Heart right ventricle (tissue), 16 donors: ENCODE measurements around the gene PTPN11. TPM values are rescaled to one million over a fixed set of nuclear protein-coding genes. Genes with fewer than 3 reads are reported as not detected.

Experiments used
- ATAC-seq, 8 donors: fragments of 200-7000 bp; cut with Tn5 transposase; one replicate each; pipeline ENCODE4 v1.9.1; 2020; ENCODE audit warnings: mild to moderate bottlenecking in 8 of 8, moderate library complexity in 8 of 8, moderate number of reproducible peaks in 1 of 8
- DNase-seq, 2 donors: peaks; one replicate each; pipeline ENCODE4 v3.0.0-alpha.2; 2020
- H3K27ac ChIP-seq, 10 donors: fragments of 200-600 bp; sonication (generic) in 2 of 10; one replicate each; pipeline versions ENCODE4 v1.5.0 to v1.8.0; 2020 to 2022; ENCODE audit warnings: mild to moderate bottlenecking in 3 of 10
- H3K27me3 ChIP-seq, 7 donors: fragments of 200-600 bp; one replicate each; pipeline ENCODE4 v1.8.0; 2021 to 2022; ENCODE audit warnings: mild to moderate bottlenecking in 2 of 7
- H3K36me3 ChIP-seq, 9 donors: fragments of 200-600 bp; sonication (generic) in 1 of 9; one replicate each; pipeline versions ENCODE4 v1.5.0 to v1.8.0; 2020 to 2022; ENCODE audit warnings: mild to moderate bottlenecking in 2 of 9
- H3K4me1 ChIP-seq, 9 donors: fragments of 200-600 bp; sonication (generic) in 1 of 9; one replicate each; pipeline versions ENCODE4 v1.5.0 to v1.8.0; 2020 to 2022; ENCODE audit warnings: mild to moderate bottlenecking in 4 of 9
- H3K4me3 ChIP-seq, 10 donors: fragments of 200-600 bp; sonication (generic) in 2 of 10; one replicate each; pipeline versions ENCODE4 v1.5.0 to v1.8.0; 2020 to 2022; ENCODE audit warnings: mild to moderate bottlenecking in 7 of 10, moderate library complexity in 2 of 10
- H3K9me3 ChIP-seq, 11 donors: fragments of 200-600 bp in 10 of 11; sonication (generic) in 2 of 11; one replicate each; pipeline versions ENCODE4 v1.5.0 to v1.8.0; 2013 to 2022; ENCODE audit warnings: mild to moderate bottlenecking in 2 of 11, control low read depth in 1 of 11, moderate library complexity in 1 of 11
- CTCF ChIP-seq, 9 donors: fragments of 200-600 bp; sonication (generic) in 2 of 9; IDR thresholded peaks; one replicate each; pipeline versions ENCODE4 v1.5.0 to v1.8.0; 2021 to 2022; ENCODE audit warnings: antibody characterized with exemption in 9 of 9, mild to moderate bottlenecking in 5 of 9, moderate library complexity in 1 of 9
- WGBS, 2 donors: extraction: QIAGEN DNeasy Blood & Tissue Kit; methylation state at CpG; one replicate each; pipeline ENCODE4 v1.1.7; 2013; ENCODE audit warnings: inconsistent platforms in 1 of 2; 5-methylcytosine and 5-hydroxymethylcytosine counted together
- intact Hi-C, 10 donors: fragments of 100-400 bp; cut with DNase I; formaldehyde crosslinking; loops; one replicate each; pipeline versions ENCODE4 v1.11.1 to v1.14.2; 2022
- polyA plus RNA-seq, 2 donors: library from polyadenylated mRNA; stranded (reverse); fragments of 200-250 nt; gene quantifications; one replicate each; pipeline ENCODE4 v1.2.3, GENCODE V29; 2013
- total RNA-seq, 10 donors: library from RNA; stranded (reverse); fragmentation: NEBNext Ultra II Directional in 3 of 10; extraction: Animal tissue kit (Norgen Biotek cat#: 25700) in 3 of 10; gene quantifications; one replicate each; pipeline versions ENCODE4 v1.2.1 to v1.2.4, GENCODE V29; 2021 to 2023
- donor health status: Arrhythmogenic right ventricular cardiomyopathy.
- donor health status: ischemic (EF 13 %, LVEDD 7.1; RV severe dilation, severe dysfunction).
- donor health status: healthy with polysubstance abuse.
- donor health status: DM: no; HTN: yes; CAD: no.
- donor health status: DM: no; HTN: no; CAD: no.
- donor health status: ischemic (EF 25% LVEDD 6.9; RV normal size, moderate dysfunction).
- donor health status: ischemic (EF 25% LVEDD 5.7; RV mildly dilated, moderate dysfunction).
- donor health status: healthy.
- donor health status: DM: yes; HTN: yes; CAD: no.
- donor health status: Ischemic cardiomyopathy.
- donor health status: ischemic (EF 35%, LVEDD 5.7; RV mildly dilated, moderate dysfunction).
- donor health status: nonischemic (EF 11% LVEDD 7.7; RV severe dilation, severe dysfunction).
- donor health status: DM: yes; HTN: yes; CAD: no.
- donor health status: PGD.
- donor health status: ischemic (EF 29% LVEDD 5.4; RV normal size, mild dysfunction).
- donor health status: nonischemic (EF 23%, LVEDD 6.1; RV moderate dilation, normal function).

PTPN11 gene
- total and polyA plus RNA-seq, 12 donors, result 22.4 to 222 (median 141) TPM

GRCh38 chr12:112503512-112503911 is 84.8 kb downstream of the PTPN11 start:
- no peaks in the 10 kb centered on the region for H3K27me3 ChIP-seq
- ATAC-seq (peak in 2 of 8 donors; percentile 33 to 35), DNase-seq (no peak)
- peak overlapping the region in 1 of 10 donors; percentile 12 for H3K27ac ChIP-seq
- no peak overlapping the region for H3K4me3 ChIP-seq
- intact Hi-C loops, result no loop called here
- H3K9me3 ChIP-seq, result peaks cover 0 to 5% (median 0%) of the 10 kb centered on the region in 11 donors
- TF ChIP-seq CTCF (IDR thresholded peaks at IDR 0.05), result no peak
- H3K4me1 ChIP-seq, result no peaks in the 10 kb centered on the region
- 70 to 79% methylated on average over 4 of the region's 4 CpGs for WGBS, 2 donors
- peaks cover 0 to 99% (median 58%) of the 10 kb centered on the region in 9 donors for H3K36me3 ChIP-seq

- TF ChIP-seq CTCF (IDR thresholded peaks at IDR 0.05), result no peak
- ATAC-seq (no peak), DNase-seq (no peak)
- no peaks in the 10 kb centered on the region for H3K4me1 ChIP-seq
- H3K36me3 ChIP-seq, result peaks cover 0 to 86% (median 61%) of the 10 kb centered on the region in 9 donors
- peaks cover 0 to 5% (median 0%) of the 10 kb centered on the region in 11 donors for H3K9me3 ChIP-seq
- no peak overlapping the region for H3K27ac ChIP-seq
- H3K27me3 ChIP-seq, result no peaks in the 10 kb centered on the region
- H3K4me3 ChIP-seq, result no peak overlapping the region
- intact Hi-C loops, result no loop called here
- WGBS, 2 donors, result 98% methylated on average over 6 of the region's 6 CpGs
These were observed 87.9 kb downstream of the PTPN11 start for GRCh38 chr12:112506513-112507166.

- Histone ChIP-seq H3K4me1 (no peaks in the 10 kb centered on the region), H3K9me3 (no peaks in the 10 kb centered on the region), H3K36me3 (peaks cover 0 to 18% (median 7%) of the 10 kb centered on the region in 9 donors), H3K27me3 (no peaks in the 10 kb centered on the region), H3K4me3 (no peak overlapping the region), H3K27ac (no peak overlapping the region)
- intact Hi-C loops, result no loop called here
- TF ChIP-seq CTCF (IDR thresholded peaks at IDR 0.05), result no peak
- WGBS, 2 donors, result 75 to 87% methylated on average over 2 of the region's 2 CpGs
- DNase-seq, result no peak
- ATAC-seq, result no peak
These were observed 94.7 kb downstream of the PTPN11 start for GRCh38 chr12:112513471-112513870.

GRCh38 chr12:112514456-112514855 is 95.7 kb downstream of the PTPN11 start:
- 93 to 96% methylated on average over 5 of the region's 5 CpGs for WGBS, 2 donors
- intact Hi-C loops, result no loop called here
- Histone ChIP-seq H3K9me3 (no peaks in the 10 kb centered on the region), H3K4me1 (no peaks in the 10 kb centered on the region), H3K36me3 (peaks cover 0 to 11% (median 0%) of the 10 kb centered on the region in 9 donors), H3K27ac (no peak overlapping the region), H3K27me3 (no peaks in the 10 kb centered on the region), H3K4me3 (no peak overlapping the region)
- no peak for TF ChIP-seq CTCF (IDR thresholded peaks at IDR 0.05)
- no peak for DNase-seq
- ATAC-seq, result no peak
